NCI-H1105 treated with DMSO at 0.1 percent for 48 hours (cell line): ENCODE results near the gene UBE2L3.
A peak's percentile ranks its signal among the peaks of the same experiment; 100 is the strongest.
"Not testable (repeated sequence)": the region's sequence is repeated elsewhere in the genome, so short reads cannot be mapped to it uniquely, and the experiment has no call there.

Experiments
- DNase-seq: peaks from one replicate; lab custom pipeline; 2025; lab: John Stamatoyannopoulos, UW

UBE2L3 gene

DNA sequence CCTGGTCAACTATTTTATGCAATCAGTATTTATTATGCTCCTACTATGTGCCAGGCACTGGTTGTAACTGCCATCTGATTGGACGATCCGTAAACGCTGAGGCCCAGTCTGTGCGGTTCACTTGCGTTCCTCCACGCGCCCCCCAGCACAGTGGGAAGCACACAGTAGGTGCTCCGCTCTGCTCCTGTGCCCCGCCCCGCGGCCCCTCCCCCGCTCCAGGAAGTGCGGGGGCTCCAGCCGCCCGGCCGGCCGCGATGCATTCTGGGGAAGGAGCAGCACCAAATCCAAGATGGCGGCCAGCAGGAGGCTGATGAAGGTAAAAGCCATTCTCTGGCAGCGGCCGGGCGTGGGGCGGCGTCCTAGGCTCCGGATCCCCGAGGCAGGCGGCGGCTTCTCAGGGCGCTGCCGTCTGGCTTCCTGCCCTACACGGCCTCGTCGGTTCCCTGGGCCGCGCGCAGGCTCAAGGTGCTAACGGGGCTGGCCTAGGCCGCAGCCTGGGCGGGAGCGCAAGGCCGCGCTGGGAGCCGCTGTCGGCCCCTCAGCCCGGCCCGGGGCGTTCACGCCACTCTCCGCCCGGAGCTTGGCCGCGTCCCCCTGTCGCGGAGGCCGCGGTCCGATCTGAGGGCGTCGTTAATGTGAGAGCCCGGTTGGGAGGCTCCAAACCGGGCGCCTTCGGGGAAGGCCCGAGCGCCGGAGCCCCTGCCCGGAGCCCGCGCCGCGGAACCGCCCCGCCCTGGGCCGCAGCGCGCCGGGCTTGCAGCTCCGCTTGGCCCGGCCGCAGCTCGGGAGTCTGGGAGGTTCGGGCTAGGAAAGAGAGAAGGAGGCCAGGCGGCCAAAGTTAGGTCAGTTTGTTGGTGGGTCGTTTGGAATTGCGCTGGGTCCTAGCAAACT is at the start of gene UBE2L3:
TSS of gene UBE2L3 (plus strand) at position 259 of the 891 bp plus-strand sequence. CDS start at position 290, 31 bp downstream.
- peak; percentile 63 for DNase-seq

DNA sequence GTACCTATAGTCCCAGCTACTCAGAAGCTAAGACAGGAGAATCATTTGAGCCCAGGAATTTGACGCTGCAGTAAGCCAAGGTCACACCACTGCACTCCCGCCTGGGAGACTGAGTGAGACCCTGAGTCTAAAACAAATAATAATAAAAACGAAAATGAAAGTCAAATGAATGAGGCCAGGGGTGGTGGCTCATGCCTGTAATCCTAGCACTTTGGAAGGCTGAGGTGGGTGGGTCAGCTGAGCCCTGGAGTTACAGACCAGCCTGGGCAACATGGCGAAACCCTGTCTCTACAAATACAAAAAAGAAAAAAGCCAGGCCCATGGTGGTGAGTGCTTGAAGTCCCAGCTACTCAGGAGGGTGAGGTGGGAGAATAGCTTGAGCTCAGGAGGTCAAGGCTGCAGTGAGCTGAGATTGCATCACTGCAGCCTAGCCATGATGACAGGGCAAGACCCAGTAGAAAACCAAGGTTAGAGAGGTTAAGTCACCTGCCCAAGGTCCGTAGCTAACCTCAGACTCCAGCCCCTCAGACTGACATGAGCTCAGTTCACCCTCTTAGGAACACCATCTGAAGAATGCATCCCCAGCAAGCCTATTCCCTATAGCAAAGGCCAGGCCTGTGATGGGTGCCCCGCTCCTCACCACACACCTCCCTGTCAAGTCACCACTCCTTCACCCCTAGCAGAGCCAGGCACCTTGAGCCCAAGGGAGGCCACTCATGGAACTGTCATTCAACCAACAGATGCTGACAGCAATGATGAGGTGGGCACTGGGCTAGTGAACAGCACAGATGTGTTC is 40.6 kb upstream of the UBE2L3 start:
- not testable (repeated sequence) for DNase-seq

DNA sequence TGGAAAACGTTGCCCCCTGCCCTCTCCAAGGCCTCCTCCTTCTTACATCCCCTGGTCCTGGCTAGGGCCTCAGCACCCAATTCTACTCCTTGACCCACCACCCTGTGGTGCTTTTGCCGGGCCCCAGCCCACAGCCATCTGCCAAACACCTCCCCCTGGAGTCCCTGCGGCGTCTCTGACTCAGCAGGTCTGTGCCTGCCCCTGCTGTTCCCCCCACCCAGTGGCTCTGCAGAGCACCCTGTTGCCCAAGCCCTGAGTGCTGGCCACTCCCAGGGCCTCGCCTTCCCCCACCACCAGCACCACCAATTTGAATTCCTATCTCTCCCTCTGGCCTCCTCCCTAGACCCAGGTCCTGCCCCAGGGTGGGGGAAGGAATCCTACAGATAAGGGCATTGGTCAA is 36.0 kb upstream of the UBE2L3 start:
- not testable (repeated sequence) for DNase-seq

DNA sequence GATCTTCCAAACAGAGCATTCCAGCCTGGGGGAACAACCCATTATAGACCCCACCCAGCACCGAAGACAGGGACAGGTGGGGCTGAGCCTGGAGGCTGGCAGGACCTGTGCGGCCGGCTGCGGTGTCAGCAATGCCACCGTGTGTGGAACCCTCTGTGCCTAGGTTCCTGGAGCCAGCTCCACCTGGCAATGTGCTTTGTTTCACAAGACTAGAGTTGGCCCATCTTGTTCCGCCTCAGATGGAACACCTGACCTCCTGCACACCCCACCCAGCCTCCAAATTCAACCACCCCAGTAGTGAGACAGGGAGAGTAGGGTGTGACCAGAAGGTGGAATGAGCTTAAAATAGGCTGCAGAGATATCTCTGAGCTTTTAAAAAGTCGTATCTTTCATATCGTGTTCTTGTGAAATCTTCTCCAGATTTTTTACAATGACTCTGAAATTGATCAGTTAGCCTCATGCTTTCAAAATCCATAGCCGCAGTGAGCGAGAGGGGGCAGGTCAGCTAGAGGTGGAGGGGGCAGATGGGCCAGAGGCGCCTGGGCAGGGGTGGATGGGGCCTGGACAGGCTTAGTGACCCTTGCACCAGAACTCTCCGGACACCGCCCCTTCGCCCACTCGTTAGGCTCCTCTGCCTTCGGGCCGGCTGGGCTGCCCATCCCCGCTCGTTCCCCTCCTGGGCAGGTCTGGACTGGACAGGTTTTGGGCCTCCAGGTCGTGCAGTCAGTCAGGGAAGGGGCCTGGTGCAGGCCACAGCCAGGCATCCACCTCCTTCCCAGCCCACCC is 34.5 kb upstream of the UBE2L3 start:
- not testable (repeated sequence) for DNase-seq

DNA sequence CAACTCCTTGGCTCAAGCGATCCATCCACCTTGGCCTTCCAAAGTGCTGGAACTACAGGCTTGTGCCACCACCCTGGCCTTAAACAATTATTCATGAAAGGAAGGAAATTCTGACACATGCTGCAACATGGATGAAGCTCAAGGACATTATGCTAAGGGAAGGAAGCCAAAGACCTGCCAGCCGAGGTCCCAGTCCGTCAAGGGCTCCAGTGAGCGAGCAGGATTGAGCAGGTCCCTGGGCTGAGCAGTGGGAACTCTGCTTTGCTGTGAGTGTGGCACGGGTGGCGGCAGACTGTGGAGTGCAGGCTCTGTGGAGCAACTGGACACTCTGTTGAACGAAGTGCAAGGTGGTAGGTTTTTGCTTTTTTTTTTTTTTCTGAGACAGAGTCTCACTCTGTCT is 27.7 kb upstream of the UBE2L3 start:
- DNase-seq = not testable (repeated sequence)

DNA sequence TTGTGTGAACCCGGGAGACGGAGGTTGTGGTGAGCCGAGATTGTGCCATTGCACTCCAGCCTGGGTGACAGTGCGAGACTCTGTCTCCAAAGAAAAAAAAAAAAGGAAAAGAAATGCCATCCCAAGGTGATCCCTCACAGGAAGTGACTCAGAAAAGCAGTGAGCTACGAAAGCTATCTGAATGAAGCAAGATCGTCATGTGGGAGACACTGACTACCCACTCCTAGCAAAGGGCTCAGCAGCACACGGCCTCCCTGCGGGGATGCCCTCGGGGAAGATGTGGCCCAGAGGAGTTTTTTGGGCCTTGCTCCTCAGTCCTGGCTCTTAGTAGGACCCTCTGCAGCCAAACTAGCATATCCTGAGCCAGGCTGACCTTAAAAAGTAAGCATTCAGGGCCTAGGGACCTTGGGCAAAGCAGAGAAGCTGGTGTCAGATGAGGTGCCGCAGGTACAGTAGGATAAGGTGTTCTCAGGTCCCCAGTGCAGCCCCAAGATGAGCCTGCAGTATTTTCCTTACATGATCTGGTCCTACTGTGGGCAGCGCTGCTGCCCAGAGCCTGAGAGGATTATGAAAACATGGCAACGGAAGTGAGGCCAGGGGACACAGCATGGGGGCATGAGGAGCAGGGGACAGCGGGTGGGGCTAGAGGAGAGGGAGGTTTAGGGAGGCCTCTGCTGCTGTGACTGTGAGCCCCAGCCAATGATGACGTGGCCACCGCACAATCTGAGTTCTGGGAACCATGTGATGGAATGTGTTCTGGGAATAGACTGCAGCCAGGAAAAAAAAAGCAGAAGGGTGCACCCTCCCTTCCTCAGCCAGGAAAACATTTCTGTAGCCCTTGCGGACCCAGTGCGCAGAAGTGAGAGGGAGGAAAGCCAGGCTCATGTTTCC is 22.8 kb upstream of the UBE2L3 start:
- DNase-seq = not testable (repeated sequence)

DNA sequence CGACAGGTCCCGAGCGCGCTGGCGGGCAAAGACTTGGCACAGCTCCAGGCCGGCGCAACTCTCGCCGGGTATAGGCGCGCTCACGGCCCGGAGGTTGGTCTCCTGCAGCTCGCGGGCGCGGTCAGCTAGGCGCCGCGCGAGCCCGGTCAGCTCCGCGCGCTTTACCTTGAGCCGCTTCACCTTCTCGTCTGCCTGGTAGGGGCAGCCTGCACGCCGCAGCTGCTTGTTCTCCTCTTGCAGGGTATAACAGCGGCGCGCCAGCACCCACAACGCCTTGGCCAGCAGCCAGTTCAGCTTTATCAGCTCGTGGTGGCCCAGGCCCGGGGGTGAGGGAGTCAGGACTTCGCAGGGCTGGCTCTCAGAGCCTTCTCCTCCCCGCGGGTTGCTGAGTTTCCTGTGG is 18.0 kb upstream of the UBE2L3 start:
- not testable (repeated sequence) for DNase-seq

DNA sequence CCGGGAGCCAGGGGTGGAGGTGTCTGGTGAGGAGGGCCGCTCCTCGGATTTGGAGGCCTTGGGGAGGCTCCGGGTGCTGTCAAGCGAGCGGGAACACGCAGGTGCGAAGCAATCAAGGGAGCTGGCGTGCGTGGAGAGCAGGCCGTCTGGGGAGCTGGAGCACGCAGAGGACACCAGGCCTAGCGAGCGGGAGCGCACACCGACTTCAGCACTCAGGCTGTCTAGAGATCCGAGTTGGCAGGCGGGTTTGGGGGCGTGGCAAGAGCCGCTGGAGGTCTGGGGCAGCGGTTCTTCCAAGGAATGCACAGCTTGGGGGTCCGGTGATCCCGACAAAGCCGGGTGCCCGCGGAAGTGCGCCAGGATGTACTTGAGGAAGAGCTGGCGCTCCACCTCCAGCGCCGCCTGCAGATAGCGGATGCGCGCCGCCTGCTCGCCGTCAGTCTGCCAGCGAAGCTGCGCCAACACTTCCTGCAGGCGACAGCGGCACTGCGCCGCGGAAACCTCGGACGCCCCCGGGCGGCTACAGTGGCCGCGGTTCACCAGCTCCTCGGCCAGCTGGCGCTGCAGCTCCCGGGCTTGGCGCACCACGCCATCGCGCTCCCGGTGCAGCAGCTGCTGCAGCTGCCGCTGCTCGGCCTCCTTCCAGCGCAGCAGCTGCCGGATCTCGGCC is 17.4 kb upstream of the UBE2L3 start:
- DNase-seq = not testable (repeated sequence)

DNA sequence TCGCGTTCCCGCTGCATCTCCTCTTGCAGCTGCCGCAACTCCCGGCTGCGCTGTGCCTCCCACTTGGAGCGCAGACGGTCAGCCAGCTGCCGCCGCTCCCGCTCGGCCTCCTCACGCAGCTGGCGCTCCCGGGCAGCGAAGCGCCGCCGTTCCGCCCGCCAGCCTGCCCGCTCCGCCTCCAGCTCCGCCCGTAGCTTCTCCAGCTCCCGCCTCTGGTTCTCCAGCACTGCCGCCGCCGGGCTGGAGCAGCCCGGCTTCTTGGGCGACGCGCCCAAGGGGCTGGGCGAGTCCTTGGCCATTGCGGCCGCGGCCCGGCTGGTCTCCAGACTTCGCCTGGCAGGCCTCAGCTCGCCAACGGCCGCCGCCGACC is 16.9 kb upstream of the UBE2L3 start:
- not testable (repeated sequence) for DNase-seq

DNA sequence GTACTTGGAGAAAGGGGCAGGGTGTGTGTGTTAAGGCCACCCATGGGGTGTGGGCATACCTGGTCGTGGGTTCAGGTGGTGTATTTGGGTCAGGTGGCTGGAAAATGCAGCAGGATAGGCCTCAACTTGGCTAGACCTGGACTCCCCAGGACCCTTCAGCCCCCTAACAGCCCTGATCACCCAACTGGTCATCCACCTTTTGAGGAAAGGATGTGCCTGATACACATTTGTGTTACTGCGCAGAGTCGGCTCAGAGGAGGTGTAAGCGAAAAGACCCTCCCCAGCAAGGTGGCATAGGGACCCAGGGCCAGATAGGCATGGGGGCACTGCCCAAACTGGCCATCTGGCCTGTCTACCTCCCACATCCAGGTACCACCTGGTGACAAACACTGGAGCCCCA is 16.2 kb upstream of the UBE2L3 start, which contains the start of gene RIMBP3C:
TSS of gene RIMBP3C (minus strand) at position 101 of the 400 bp plus-strand sequence. CDS start 485 bp downstream, outside the sequence.
- not testable (repeated sequence) for DNase-seq

DNA sequence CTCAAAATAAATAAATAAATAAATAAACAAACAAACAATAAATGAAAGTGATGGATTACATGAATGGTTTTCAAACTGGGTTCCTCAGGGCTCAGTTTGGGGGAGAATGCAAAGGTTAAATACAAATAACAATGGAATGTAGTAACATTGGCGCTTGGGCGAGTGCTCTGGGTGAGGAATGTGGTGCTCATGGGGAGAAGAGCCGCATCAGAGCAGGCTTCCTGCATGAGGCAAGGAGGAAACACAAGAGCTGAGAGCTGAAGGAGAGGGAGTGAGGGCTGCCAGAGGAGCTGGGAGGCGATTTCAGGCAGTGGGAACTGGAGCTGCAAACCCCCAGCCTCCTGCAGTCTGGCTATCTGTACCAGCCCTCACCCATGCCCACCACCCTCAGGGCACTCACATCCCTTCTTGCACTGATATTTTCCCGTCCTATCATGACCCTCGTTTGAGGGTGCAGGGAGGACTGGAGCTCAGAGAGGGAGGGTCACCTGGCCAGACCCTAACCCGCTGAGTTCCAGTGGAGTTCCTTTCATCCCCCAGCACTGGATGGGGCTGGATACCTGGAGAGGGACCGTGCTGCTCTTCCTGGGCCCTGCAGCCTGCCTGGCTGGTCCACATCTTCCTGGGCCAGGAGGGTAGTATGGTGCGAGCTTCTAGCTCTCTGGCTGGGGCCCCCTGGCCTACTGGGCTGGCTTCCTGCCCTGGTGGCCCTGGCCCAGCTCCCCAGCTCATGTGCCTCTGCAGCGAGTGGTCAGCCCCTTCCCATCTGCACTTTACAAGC is 8.0 kb upstream of the UBE2L3 start:
- not testable (repeated sequence) for DNase-seq

DNA sequence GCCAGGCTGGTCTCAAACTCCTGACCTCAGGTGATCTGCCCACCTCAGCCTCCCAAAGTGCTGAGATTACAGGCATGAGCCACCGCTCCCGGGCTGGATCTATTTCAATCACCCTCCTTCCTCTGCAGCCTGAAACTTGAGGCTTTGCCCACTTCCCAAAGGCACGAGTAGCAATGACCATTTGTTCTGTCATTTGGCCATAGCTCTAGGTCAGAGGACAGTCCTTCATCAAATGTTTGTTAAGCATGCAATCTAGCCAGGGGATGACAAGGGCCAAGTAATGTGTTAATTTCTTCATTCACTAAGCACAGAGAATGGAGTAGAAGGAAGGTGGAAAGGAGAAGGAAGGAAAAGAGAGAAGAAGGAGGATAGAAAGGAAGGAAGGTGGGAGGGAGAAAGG is 6.9 kb upstream of the UBE2L3 start:
- not testable (repeated sequence) for DNase-seq

DNA sequence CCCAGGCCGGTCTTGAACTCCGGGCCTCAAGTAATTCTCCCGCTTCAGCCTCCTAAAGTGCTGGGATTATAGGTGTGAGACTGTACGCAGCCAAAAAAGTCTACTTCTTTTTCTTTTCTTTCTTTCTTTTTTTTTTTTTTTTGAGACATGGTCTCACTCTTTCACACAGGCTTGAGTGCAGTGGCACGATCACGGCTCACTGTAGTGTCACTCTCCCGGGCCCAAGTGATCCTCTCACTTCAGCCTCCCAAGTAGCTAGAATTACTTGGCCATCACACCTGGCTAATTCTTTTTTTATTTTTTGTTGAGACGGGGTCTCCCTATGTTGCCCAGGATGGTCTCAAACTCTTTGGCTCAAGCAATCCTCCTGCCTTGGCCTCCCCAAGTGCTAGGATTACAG is 3.6 kb upstream of the UBE2L3 start:
- no peak for DNase-seq

DNA sequence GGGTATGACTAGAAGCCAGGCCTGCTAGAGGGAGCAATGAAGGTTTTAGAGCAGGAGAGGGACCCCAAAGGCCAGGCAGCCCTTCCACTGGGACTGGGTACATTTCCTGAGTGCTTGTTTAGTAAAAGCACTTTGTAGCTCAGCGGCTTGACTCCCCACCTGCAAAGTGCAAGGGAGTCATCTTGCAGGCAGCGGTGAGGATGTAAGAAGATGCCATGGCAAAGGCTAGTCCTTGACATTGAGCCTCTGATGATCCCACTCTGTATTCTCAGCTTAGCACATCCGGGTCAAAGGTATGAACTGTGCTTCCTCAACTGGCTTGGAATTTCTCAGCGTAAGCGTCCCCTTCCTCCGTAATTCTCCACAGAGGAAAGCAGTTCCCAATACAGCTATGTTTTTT is 3.1 kb upstream of the UBE2L3 start:
- DNase-seq = no peak

DNA sequence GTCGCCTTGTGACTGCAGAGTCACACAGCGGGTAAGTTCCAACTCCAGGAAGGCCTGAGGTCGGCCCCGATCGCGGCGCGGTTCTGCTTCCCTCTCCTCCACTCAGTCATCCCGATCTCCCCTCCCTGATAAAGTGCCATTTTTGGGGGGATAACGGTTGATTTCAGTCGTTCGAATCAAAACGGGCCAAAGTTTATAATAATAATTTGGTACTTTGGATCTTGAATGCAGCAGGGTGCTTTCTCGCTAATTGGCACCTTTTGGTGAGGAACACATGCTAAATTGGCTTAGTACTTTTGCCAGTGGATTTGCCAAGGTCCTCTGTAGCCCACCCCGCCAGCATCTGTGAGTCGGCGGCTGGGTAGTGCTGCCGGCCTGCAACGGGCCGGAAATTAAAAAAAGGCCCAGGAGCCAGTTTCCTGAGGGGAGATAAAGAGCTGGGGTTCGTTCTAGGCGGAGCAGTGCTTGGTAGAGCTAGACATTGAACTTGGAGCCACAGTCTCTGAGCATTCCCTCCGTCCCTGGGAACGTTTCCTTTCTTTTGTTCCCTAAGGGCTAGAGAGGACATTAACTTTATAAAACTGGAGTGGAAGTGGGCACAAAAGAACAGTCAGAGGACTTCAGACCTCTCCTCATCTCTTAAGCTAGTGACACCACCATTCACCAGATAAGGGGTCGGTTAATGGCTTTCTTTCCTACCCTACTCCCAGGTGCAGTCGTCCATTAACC is 997 bp downstream of the UBE2L3 start:
- no peak for DNase-seq

DNA sequence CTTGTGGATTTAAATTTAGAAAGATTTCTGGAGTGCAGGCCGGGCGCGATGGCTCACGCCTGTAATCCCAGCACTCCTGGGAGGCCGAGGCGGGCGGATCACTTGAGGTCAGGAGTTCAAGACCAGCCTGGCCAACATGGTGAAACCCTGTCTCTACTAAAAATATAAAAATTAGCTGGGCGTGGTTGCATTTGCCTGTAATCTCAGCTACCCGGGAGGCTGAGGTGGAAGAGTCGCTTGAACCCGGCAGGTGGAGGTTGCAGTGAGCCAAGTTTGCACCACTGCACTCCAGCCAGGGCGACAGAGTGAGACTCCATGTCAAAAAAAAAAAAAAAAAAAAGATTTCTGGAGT is 1.5 kb downstream of the UBE2L3 start:
- DNase-seq = not testable (repeated sequence)

DNA sequence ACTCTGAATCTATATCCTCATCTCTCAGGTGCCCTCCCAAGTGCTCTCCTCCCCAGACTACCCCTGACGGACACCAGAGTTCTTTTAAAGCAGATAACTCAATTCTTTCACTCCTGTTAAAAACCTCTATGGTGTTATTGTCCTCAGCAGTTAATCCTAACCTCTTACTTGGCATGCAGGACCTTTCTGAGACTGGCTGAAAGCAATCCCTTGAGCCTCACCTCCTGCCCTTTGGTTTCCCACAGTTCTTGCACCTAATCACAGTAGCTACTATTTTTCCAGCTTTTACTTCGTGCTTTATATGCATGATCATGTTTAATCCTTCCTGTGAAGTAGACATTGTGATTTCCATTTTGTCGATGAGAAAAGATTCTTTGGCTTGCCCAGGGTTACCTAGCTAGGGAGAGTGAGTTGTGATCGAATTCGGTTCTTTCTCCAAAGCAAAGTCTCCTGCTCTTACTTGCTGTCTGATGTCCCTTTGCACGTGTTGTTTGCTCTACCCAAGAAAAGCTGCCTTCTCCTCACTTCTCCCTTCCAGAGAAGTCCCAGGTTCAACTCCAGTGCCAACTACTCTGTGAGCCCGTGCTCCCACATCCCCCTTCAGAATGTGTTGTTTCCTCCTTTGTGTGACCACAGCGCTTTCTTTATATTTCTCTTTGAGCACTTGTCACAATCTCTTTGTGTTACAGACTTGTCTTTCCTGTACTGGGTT is 2.1 kb downstream of the UBE2L3 start:
- no peak for DNase-seq

DNA sequence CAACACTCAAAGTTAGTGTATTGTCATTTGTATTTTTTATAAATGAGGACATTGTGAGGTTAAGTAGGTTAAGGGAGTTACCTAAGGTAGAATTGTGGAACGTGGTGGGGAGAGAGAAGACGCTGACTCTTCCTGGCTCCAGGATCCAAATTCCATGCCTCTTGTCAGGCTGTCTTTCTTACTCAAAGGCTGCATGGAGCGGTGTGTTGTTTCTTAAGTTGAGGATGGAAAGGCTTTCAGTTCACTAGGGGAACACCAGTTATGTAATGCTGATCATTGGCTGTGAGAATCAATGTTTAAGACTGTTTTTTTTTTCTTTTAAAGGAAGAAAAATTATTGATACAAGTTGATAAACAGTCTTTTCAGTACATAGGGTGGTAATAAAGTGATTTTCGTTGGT is 2.9 kb downstream of the UBE2L3 start:
- no peak for DNase-seq
